HG02870 (cell line): Measurements from ENCODE around the gene KEAP1.
A peak's percentile ranks its signal among the peaks of the same experiment; 100 is the strongest.
"Not testable (repeated sequence)": the region's sequence is repeated elsewhere in the genome, so short reads cannot be mapped to it uniquely, and the experiment has no call there.

Source experiments
- ATAC-seq: cut with Tn5 transposase; IDR thresholded peaks from one replicate; pipeline ENCODE4 v1.9.1; 2021; ENCODE audit warnings: mild to moderate bottlenecking, moderate library complexity; ENCODE audit not compliant: unreplicated experiment

Gene KEAP1

GRCh38 chr19:10500247-10500592, 2.9 kb downstream of the KEAP1 start:
- no peak for ATAC-seq

DNA sequence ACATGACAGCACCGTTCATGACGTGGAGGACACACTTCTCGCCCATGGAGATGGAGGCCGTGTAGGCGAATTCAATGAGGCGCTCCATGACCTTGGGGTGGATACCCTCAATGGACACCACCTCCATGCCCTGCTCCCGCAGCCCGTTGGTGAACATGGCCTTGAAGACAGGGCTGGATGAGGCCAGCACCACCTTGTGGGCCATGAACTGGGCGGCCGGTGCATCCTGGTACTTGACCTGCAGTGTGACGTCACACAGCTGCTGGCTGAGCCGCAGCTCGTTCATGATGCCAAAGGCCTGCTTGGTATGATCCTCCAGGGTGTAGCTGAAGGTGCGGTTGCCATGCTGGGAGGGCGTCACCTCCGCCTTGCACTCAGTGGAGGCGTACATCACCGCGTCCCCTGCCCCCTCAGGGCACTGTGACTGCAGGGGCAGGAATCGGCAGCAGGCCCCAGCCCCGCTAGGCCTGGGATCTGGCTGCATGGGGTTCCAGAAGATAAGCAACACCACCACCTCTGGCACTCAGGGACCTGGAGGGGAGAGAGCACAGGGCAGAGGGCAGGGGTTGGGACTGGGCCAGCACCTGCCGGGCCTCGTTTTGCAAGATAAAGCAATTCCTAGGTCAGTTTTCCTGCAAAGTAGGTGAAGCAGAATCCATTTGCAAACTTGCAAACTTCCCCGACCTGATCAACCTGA, 3.5 kb downstream of the KEAP1 start:
- no peak for ATAC-seq

- ATAC-seq, result no peak
Measured at GRCh38 chr19:10497371-10497770, 5.8 kb downstream of the KEAP1 start.

DNA sequence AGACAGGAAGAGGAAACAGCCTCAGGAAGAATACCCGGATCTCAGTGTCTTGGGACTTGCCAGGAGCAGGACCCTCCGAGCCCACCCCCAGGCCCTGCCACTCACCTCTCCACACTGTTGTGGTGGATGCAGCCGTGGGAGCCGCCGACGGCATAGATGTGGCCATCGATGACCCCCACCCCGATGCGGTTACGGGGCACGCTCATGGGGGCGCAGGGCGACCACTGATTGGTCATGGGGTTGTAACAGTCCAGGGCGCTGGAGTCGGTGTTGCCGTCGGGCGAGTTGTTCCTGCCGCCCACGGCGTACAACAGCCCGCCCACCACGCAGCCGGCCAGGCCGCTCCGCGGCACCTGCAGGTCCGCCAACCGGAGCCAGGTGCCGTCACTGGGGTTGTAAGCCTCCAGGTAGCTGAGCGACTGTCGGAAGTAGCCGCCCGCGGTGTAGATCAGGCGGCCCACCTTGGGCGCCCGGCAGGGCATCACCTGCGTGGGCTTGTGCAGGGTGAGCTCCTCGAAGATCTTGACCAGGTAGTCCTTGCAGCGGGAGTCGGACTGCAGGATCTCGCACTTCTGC, 11.6 kb downstream of the KEAP1 start:
- no peak for ATAC-seq

DNA sequence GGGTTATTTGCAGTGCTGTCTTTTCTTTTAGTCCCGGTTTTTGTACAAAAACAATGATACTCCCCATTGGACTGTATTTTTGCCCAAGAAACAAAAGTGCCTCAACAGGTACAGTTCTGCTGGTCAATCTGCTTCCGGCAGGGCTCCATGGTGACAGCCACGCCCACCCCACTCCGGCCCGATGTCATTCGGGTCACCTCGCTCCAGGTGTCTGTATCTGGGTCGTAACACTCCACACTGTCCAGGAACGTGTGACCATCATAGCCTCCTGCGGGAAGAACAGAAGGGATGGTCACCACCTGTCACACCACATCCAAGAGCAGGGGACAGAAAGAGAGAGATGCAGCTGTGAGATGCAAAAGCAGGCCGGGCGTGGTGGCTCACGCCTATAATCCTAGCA, 16.6 kb downstream of the KEAP1 start:
- no peak for ATAC-seq

GRCh38 chr19:10478903-10479384, 24.2 kb downstream of the KEAP1 start:
- ATAC-seq, result no peak

- ATAC-seq, result no peak
Measured at GRCh38 chr19:10478476-10478875, 24.7 kb downstream of the KEAP1 start.

- no peak for ATAC-seq
Measured at GRCh38 chr19:10474962-10475451, 28.1 kb downstream of the KEAP1 start.

GRCh38 chr19:10473192-10473591, 30.0 kb downstream of the KEAP1 start:
- no peak for ATAC-seq

- ATAC-seq, result no peak
Measured at GRCh38 chr19:10471909-10472308, 31.2 kb downstream of the KEAP1 start.

- no peak for ATAC-seq
Measured at GRCh38 chr19:10468133-10468532, 35.0 kb downstream of the KEAP1 start.

DNA sequence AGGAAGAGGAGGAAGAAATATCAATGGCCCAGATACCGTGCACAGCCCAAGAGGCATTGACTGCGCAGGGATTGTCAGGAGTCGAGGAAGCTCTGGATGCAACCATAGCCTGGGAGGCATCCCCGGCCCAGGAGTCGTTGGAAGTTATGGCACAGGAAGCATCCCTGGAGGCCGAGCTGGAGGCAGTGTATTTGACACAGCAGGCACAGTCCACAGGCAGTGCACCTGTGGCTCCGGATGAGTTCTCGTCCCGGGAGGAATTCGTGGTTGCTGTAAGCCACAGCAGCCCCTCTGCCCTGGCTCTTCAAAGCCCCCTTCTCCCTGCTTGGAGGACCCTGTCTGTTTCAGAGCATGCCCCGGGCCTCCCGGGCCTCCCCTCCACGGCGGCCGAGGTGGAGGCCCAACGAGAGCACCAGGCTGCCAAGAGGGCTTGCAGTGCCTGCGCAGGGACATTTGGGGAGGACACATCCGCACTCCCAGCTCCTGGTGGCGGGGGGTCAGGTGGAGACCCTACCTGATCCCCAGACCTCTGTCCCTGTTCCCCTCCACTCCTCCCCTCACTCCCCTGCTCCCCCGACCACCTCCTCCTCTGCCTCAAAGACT, 36.0 kb downstream of the KEAP1 start:
- no peak for ATAC-seq

GRCh38 chr19:10464456-10464855, 38.7 kb downstream of the KEAP1 start:
- no peak for ATAC-seq

DNA sequence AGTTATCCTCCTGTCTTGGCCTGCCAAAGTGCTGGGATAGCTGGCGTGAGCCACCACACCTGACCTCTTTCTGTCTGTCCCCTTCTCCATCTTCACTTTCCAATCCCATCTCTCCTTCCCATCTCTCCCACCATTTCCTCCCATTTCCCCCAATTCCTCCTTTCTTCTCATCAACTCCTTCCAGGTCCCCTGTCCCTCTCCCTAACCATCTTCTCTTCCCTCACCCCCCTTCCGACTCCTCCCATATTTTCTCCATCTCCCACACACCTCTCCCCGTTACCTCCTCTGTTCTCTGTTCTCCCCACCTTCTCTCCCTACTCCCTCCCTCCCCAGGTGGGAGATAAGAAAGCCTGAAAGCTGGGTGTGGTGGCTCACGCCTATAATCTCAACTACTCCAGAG, 40.6 kb downstream of the KEAP1 start:
- no peak for ATAC-seq

- not testable (repeated sequence) for ATAC-seq
Measured at GRCh38 chr19:10462042-10462441, 41.1 kb downstream of the KEAP1 start.

DNA sequence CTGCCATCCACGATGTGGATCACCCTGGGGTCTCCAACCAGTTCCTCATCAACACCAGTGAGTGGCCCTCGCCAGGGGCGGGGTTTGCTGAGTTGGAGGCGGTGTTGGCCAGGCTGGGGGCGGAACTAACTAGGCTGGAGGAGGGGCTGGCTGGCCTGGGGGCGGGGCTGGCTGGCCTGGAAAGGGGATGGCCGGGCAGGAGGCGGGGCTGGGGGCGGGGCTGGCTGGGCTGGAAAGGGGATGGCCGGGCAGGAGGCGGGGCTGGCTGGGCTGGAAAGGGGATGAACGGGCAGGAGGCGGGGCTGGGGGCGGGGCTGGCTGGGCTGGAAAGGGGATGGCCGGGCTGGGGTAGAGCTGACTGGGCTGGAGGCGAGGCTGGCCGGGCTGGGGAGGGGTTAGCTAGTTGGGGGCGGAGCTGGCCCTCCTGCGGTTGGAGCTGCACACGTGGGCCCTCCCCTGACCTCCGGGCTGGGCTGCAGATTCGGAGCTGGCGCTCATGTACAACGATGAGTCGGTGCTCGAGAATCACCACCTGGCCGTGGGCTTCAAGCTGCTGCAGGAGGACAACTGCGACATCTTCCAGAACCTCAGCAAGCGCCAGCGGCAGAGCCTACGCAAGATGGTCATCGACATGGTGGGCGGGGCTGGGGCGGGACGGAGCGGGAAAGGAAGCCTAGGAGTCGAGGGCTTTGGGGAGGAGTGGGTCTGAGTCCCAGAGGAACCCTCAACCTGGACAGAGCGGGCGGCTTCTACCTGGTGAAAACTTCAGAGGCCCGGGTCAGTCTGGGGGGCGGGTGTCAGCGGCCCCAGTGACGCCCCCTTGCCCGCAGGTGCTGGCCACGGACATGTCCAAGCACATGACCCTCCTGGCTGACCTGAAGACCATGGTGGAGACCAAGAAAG, 41.9 kb downstream of the KEAP1 start:
- peak; percentile 84 for ATAC-seq

DNA sequence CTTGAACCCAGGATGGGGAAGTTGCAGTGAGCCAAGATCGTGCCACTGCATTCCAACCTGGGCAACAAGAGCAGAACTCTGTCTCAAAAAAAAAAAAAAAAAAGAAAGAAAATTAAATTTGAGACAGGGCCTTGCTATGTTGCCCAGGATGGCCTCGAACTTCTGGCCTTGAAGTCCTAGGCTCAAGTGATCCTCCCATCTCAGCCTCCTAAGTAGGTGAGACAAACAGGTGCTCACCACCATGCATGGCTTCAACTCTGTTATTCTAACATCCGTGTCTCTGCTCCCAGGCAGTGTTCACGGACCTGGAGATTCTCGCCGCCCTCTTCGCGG, 42.5 kb downstream of the KEAP1 start:
- ATAC-seq, result no peak

DNA sequence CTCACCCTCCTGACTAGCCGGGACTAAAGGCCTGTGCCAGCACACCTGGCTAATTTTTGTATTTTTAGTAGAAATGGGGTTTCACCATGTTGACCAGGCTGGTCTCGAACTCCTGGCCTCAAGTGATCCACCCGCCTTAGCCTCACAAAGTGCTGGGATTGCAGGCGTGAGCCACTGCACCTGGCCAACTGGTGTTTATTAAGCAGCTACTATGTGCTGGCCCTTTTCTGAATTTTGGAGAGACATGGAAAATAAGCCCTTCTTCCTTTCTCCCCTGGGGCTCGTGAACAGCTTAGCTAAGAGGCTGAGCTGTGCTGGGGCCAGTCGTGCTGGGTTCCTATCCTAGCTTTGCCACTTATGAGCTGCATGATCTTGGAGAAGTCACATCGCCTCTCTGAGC, 44.4 kb downstream of the KEAP1 start:
- not testable (repeated sequence) for ATAC-seq

GRCh38 chr19:10454267-10454666, 48.9 kb downstream of the KEAP1 start:
- no peak for ATAC-seq

GRCh38 chr19:10453852-10454251, 49.3 kb downstream of the KEAP1 start:
- no peak for ATAC-seq
